GM23338 (cell line): ENCODE measurements around the gene PRUNE2. TPM values are rescaled to one million over a fixed set of nuclear protein-coding genes. Genes with fewer than 3 reads are reported as not detected.

Source experiments
- ATAC-seq: fragments of 200-7000 bp; cut with Tn5 transposase; 3 replicates; pipeline ENCODE4 v1.9.1; 2020
- DNase-seq: peaks from one replicate; pipeline ENCODE4 v3.0.0-alpha.2; 2015; ENCODE audit warnings: low spot score
- H2AFZ ChIP-seq: fragments of 200-600 bp; sonication (generic); 2 replicates; pipeline ENCODE4 v1.8.0; 2016; ENCODE audit warnings: antibody characterized with exemption, mild to moderate bottlenecking, moderate library complexity
- H3F3A ChIP-seq: fragments of 200-600 bp; sonication (generic); replicated peaks from 2 replicates; pipeline ENCODE4 v1.8.0; 2017; ENCODE audit warnings: antibody characterized with exemption, mixed run types, low read depth
- H3K27ac ChIP-seq: fragments of 200-600 bp; sonication (generic); 2 replicates; pipeline ENCODE4 v1.6.1; 2016; ENCODE audit warnings: low read depth
- H3K27me3 ChIP-seq: fragments of 200-600 bp; sonication (generic); 2 replicates; pipeline ENCODE4 v1.8.0; 2016; ENCODE audit warnings: mild to moderate bottlenecking, mixed run types, moderate library complexity; ENCODE audit not compliant: insufficient read depth
- H3K36me3 ChIP-seq: fragments of 200-600 bp; sonication (generic); 2 replicates; pipeline ENCODE4 v1.8.0; 2016; ENCODE audit warnings: mild to moderate bottlenecking; ENCODE audit not compliant: insufficient read depth
- H3K4me1 ChIP-seq: fragments of 200-600 bp; sonication (generic); 2 replicates; pipeline ENCODE4 v1.8.0; 2016; ENCODE audit warnings: mild to moderate bottlenecking, moderate library complexity; ENCODE audit not compliant: insufficient read depth
- H3K4me2 ChIP-seq: fragments of 200-600 bp; sonication (generic); 2 replicates; pipeline ENCODE4 v1.7.1; 2017; ENCODE audit warnings: mixed run types
- H3K4me3 ChIP-seq: fragments of 200-600 bp; sonication (generic); 2 replicates; pipeline ENCODE4 v1.6.1; 2016; ENCODE audit warnings: mixed run types
- H3K79me2 ChIP-seq: fragments of 200-600 bp; sonication (generic); replicated peaks from 2 replicates; pipeline ENCODE4 v1.8.0; 2017; ENCODE audit warnings: mild to moderate bottlenecking; ENCODE audit not compliant: insufficient read depth
- H3K9me2 ChIP-seq: fragments of 200-600 bp; sonication (generic); 2 replicates; pipeline ENCODE4 v1.8.0; 2017; ENCODE audit not compliant: insufficient read depth
- H4K20me1 ChIP-seq: fragments of 200-600 bp; sonication (generic); replicated peaks from 2 replicates; pipeline ENCODE4 v1.8.0; 2017; ENCODE audit warnings: mild to moderate bottlenecking; ENCODE audit not compliant: insufficient read depth
- H3K27ac Mint-ChIP-seq: 2 replicates; pipeline ENCODE4 v1.8.0; 2020; ENCODE audit warnings: inconsistent platforms, mild to moderate bottlenecking, moderate library complexity, mixed read lengths
- H3K27me3 Mint-ChIP-seq: 3 replicates; pipeline ENCODE4 v1.8.0; 2022; ENCODE audit warnings: low read depth, mild to moderate bottlenecking, moderate library complexity, mixed read lengths, inconsistent platforms; ENCODE audit not compliant: insufficient read depth, poor library complexity
- H3K36me3 Mint-ChIP-seq: 3 replicates; pipeline ENCODE4 v1.8.0; 2021; ENCODE audit warnings: low read depth, mild to moderate bottlenecking, inconsistent platforms, moderate library complexity, mixed read lengths
- H3K4me1 Mint-ChIP-seq: 3 replicates; pipeline ENCODE4 v1.8.0; 2020; ENCODE audit warnings: mild to moderate bottlenecking, inconsistent platforms, mixed read lengths
- H3K4me3 Mint-ChIP-seq: 3 replicates; pipeline ENCODE4 v1.8.0; 2021; ENCODE audit warnings: moderate library complexity, mild to moderate bottlenecking, inconsistent platforms, mixed read lengths
- H3K9me3 Mint-ChIP-seq: 3 replicates; pipeline ENCODE4 v1.8.0; 2020; ENCODE audit warnings: moderate library complexity, mild to moderate bottlenecking, inconsistent platforms, mixed read lengths
- EZH2 ChIP-seq: fragments of 200-600 bp; sonication (generic); IDR thresholded peaks from one replicate; pipeline ENCODE4 v1.8.0; 2017; ENCODE audit warnings: antibody characterized with exemption, mild to moderate bottlenecking, low read depth; ENCODE audit not compliant: unreplicated experiment
- JUNB ChIP-seq: IDR thresholded peaks from one replicate; pipeline ENCODE4 v1.6.1; 2016; ENCODE audit warnings: antibody characterized with exemption; ENCODE audit not compliant: unreplicated experiment
- NANOG ChIP-seq: IDR thresholded peaks from 2 replicates; pipeline ENCODE4 v1.6.1; 2016; ENCODE audit warnings: antibody characterized with exemption, borderline replicate concordance
- POLR2AphosphoS5 ChIP-seq: IDR thresholded peaks from 2 replicates; pipeline ENCODE4 v1.6.1; 2016; ENCODE audit warnings: antibody characterized with exemption, low read depth
- ZNF114 ChIP-seq: fragments of 250-450 bp; sonication (Bioruptor Pico); IDR thresholded peaks from 2 replicates; pipeline ENCODE4 v1.5.0; 2020; ENCODE audit warnings: mild to moderate bottlenecking, moderate library complexity
- ZNF331 ChIP-seq: fragments of 250-450 bp; sonication (Bioruptor Pico); IDR thresholded peaks from 2 replicates; pipeline ENCODE4 v1.5.0; 2020; ENCODE audit warnings: low read depth, mild to moderate bottlenecking, moderate library complexity
- polyA plus RNA-seq: library from polyadenylated mRNA; unstranded; fragments of >200 nt; fragmentation: Nextera tagmentation; extraction: Ambion mirVana; gene quantifications from 2 replicates; pipeline ENCODE4 v1.2.1, GENCODE V29; 2016
- total RNA-seq: library from RNA; depleted of rRNA; stranded (reverse); fragments of >200 nt; shearing (Covaris generic); gene quantifications from 2 replicates; pipeline ENCODE4 v1.2.3, GENCODE V29; 2014
- TF ChIP-seq, protein P1 (sequence below): fragments of 250-450 bp; sonication (Bioruptor Pico); IDR thresholded peaks from 2 replicates; pipeline ENCODE4 v1.5.0; 2020; ENCODE audit warnings: mild to moderate bottlenecking, moderate library complexity
- TF ChIP-seq, protein P2 (sequence below): IDR thresholded peaks from one replicate; pipeline ENCODE4 v1.6.1; 2018; ENCODE audit warnings: antibody characterized with exemption; ENCODE audit not compliant: unreplicated experiment
- TF ChIP-seq, protein P3 (sequence below): IDR thresholded peaks from 2 replicates; pipeline ENCODE4 v1.6.1; 2016; ENCODE audit warnings: antibody characterized with exemption

PRUNE2 gene
- total and polyA plus RNA-seq, 2 experiments from 2014 or later: 10.6 to 26.5 TPM

DNA sequence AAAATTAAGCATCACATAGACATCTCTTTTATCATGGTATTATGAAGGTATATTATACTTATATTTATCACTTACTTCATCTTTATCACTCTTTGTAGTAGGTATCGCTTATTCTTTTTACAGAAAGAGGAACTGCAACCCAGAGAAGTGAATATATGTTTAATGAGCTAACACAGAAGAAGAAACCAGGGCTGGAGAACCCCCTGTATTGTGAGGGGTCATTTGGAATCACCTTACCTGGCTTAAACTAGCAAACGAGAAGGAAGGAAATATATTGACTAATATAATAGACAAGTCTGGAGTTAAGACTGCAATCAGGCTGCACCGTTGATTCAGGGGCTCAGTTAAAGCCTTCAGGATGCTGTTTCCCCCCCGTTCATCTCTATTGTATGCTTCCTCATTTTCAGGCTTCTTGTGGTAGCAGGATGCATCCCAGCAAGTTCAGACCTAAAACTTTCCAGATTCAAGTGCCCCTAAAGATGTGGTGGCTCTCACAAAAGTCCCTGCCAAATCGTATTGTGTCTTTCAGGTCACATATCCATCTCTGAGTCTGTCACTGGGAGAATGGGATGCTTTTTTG lies 300.5 kb downstream of the PRUNE2 start:
- Histone ChIP-seq H3K27me3 (no peaks in the 10 kb centered on the region), H3K4me2 (no peak overlapping the region), H3K4me1 (no peaks in the 10 kb centered on the region), H3K4me3 (no peak overlapping the region), H3F3A (no peaks in the 10 kb centered on the region), H3K79me2 (no peaks in the 10 kb centered on the region), H2AFZ (no peak overlapping the region), H3K27ac (no peak overlapping the region), H3K9me2 (no peaks in the 10 kb centered on the region), H4K20me1 (no peaks in the 10 kb centered on the region), H3K36me3 (no peaks in the 10 kb centered on the region)
- H3K27me3 Mint-ChIP-seq: no peaks in the 10 kb centered on the region
- H3K4me3 Mint-ChIP-seq: no peak overlapping the region
- peaks cover 9% of the 10 kb centered on the region; the same call in 2 of the 3 replicates for H3K4me1 Mint-ChIP-seq
- H3K27ac Mint-ChIP-seq: no peak overlapping the region
- no peaks in the 10 kb centered on the region for H3K9me3 Mint-ChIP-seq
- DNase-seq (no peak), ATAC-seq (no peak)
- TF ChIP-seq JUNB (no peak), POLR2AphosphoS5 (no peak), ZNF331 (CRISPR knock-in tag) (no peak), EZH2 (no peak), NANOG (no peak), ZNF114 (CRISPR knock-in tag) (no peak)
- TF ChIP-seq, protein P1, sequence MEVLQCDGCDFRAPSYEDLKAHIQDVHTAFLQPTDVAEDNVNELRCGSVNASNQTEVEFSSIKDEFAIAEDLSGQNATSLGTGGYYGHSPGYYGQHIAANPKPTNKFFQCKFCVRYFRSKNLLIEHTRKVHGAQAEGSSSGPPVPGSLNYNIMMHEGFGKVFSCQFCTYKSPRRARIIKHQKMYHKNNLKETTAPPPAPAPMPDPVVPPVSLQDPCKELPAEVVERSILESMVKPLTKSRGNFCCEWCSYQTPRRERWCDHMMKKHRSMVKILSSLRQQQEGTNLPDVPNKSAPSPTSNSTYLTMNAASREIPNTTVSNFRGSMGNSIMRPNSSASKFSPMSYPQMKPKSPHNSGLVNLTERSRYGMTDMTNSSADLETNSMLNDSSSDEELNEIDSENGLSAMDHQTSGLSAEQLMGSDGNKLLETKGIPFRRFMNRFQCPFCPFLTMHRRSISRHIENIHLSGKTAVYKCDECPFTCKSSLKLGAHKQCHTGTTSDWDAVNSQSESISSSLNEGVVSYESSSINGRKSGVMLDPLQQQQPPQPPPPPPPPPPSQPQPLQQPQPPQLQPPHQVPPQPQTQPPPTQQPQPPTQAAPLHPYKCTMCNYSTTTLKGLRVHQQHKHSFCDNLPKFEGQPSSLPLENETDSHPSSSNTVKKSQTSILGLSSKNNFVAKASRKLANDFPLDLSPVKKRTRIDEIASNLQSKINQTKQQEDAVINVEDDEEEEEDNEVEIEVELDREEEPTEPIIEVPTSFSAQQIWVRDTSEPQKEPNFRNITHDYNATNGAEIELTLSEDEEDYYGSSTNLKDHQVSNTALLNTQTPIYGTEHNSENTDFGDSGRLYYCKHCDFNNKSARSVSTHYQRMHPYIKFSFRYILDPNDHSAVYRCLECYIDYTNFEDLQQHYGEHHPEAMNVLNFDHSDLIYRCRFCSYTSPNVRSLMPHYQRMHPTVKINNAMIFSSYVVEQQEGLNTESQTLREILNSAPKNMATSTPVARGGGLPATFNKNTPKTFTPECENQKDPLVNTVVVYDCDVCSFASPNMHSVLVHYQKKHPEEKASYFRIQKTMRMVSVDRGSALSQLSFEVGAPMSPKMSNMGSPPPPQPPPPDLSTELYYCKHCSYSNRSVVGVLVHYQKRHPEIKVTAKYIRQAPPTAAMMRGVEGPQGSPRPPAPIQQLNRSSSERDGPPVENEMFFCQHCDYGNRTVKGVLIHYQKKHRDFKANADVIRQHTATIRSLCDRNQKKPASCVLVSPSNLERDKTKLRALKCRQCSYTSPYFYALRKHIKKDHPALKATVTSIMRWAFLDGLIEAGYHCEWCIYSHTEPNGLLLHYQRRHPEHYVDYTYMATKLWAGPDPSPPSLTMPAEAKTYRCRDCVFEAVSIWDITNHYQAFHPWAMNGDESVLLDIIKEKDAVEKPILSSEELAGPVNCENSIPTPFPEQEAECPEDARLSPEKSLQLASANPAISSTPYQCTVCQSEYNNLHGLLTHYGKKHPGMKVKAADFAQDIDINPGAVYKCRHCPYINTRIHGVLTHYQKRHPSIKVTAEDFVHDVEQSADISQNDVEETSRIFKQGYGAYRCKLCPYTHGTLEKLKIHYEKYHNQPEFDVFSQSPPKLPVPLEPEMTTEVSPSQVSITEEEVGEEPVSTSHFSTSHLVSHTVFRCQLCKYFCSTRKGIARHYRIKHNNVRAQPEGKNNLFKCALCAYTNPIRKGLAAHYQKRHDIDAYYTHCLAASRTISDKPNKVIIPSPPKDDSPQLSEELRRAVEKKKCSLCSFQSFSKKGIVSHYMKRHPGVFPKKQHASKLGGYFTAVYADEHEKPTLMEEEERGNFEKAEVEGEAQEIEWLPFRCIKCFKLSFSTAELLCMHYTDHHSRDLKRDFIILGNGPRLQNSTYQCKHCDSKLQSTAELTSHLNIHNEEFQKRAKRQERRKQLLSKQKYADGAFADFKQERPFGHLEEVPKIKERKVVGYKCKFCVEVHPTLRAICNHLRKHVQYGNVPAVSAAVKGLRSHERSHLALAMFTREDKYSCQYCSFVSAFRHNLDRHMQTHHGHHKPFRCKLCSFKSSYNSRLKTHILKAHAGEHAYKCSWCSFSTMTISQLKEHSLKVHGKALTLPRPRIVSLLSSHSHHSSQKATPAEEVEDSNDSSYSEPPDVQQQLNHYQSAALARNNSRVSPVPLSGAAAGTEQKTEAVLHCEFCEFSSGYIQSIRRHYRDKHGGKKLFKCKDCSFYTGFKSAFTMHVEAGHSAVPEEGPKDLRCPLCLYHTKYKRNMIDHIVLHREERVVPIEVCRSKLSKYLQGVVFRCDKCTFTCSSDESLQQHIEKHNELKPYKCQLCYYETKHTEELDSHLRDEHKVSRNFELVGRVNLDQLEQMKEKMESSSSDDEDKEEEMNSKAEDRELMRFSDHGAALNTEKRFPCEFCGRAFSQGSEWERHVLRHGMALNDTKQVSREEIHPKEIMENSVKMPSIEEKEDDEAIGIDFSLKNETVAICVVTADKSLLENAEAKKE: no peak
- TF ChIP-seq, protein P2, sequence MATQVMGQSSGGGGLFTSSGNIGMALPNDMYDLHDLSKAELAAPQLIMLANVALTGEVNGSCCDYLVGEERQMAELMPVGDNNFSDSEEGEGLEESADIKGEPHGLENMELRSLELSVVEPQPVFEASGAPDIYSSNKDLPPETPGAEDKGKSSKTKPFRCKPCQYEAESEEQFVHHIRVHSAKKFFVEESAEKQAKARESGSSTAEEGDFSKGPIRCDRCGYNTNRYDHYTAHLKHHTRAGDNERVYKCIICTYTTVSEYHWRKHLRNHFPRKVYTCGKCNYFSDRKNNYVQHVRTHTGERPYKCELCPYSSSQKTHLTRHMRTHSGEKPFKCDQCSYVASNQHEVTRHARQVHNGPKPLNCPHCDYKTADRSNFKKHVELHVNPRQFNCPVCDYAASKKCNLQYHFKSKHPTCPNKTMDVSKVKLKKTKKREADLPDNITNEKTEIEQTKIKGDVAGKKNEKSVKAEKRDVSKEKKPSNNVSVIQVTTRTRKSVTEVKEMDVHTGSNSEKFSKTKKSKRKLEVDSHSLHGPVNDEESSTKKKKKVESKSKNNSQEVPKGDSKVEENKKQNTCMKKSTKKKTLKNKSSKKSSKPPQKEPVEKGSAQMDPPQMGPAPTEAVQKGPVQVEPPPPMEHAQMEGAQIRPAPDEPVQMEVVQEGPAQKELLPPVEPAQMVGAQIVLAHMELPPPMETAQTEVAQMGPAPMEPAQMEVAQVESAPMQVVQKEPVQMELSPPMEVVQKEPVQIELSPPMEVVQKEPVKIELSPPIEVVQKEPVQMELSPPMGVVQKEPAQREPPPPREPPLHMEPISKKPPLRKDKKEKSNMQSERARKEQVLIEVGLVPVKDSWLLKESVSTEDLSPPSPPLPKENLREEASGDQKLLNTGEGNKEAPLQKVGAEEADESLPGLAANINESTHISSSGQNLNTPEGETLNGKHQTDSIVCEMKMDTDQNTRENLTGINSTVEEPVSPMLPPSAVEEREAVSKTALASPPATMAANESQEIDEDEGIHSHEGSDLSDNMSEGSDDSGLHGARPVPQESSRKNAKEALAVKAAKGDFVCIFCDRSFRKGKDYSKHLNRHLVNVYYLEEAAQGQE: no peak
- TF ChIP-seq, protein P3, sequence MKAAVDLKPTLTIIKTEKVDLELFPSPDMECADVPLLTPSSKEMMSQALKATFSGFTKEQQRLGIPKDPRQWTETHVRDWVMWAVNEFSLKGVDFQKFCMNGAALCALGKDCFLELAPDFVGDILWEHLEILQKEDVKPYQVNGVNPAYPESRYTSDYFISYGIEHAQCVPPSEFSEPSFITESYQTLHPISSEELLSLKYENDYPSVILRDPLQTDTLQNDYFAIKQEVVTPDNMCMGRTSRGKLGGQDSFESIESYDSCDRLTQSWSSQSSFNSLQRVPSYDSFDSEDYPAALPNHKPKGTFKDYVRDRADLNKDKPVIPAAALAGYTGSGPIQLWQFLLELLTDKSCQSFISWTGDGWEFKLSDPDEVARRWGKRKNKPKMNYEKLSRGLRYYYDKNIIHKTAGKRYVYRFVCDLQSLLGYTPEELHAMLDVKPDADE: no peak
- 0 out of 3 replicates have a peak, but pooled peaks cover 2% of the 10 kb centered on the region for H3K36me3 Mint-ChIP-seq
